Measurements from ENCODE around the gene SIGLEC9. TPM values are rescaled to one million over a fixed set of nuclear protein-coding genes. Genes with fewer than 3 reads are reported as not detected.

Gene SIGLEC9
- total and polyA plus RNA-seq, 7 donors = 0.24 to 2.2 (median 0.73) TPM

DNA sequence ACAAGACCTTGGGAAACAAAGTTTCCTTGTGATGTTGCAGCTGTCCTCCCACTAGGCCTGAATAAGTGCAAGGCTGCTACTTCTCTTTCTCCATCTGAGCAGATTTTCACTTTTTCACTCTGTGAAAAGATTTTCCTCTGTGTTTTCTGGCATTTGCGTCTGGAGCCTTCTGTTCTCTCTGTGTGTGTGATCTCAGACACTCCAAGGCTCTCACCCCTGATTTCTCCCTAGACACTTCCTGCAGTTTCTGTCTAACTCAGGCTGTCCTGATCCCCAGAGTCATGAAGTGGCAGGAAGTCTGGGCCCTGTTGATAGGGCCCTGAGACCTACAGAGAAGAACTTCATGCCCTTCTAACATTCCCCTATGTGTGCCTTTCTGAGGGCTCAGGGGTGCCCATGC is 54.5 kb downstream of the SIGLEC9 start:
- DNase-seq (no peak), ATAC-seq (no peak)
- H3K4me1 ChIP-seq = no peaks in the 10 kb centered on the region
- no peak overlapping the region for H3K4me3 ChIP-seq
- intact Hi-C loops (cut with DNase I) = no loop called here
- H3K36me3 ChIP-seq (ENCODE audit: insufficient read depth in 1 of 2, low read depth in 1 of 2) = no peaks in the 10 kb centered on the region
- no peaks in the 10 kb centered on the region for H3K9me3 ChIP-seq
- TF ChIP-seq, protein P1, sequence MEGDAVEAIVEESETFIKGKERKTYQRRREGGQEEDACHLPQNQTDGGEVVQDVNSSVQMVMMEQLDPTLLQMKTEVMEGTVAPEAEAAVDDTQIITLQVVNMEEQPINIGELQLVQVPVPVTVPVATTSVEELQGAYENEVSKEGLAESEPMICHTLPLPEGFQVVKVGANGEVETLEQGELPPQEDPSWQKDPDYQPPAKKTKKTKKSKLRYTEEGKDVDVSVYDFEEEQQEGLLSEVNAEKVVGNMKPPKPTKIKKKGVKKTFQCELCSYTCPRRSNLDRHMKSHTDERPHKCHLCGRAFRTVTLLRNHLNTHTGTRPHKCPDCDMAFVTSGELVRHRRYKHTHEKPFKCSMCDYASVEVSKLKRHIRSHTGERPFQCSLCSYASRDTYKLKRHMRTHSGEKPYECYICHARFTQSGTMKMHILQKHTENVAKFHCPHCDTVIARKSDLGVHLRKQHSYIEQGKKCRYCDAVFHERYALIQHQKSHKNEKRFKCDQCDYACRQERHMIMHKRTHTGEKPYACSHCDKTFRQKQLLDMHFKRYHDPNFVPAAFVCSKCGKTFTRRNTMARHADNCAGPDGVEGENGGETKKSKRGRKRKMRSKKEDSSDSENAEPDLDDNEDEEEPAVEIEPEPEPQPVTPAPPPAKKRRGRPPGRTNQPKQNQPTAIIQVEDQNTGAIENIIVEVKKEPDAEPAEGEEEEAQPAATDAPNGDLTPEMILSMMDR (IDR thresholded peaks at IDR 0.05) = no peak
- no peak overlapping the region for H3K27ac ChIP-seq
- peaks cover 0 to 3% (median under 1%) of the 10 kb centered on the region in 3 donors for H3K27me3 ChIP-seq (ENCODE audit: insufficient read depth in 3 of 3, low read length in 2 of 3)
- WGBS, 3 donors = 4 to 17% (median 6%) methylated on average over 1 of the region's 1 CpG

Other genes starting within 250 kb of the SIGLEC9 start
- not detected for gene KLK4, start 213.5 kb upstream of the SIGLEC9 start, total RNA-seq
- gene KLK4, start 213.5 kb upstream of the SIGLEC9 start, polyA plus RNA-seq = not detected
- gene KLK5, start 171.9 kb upstream of the SIGLEC9 start, total RNA-seq = not detected
- gene KLK5, start 171.9 kb upstream of the SIGLEC9 start, polyA plus RNA-seq = under 1 TPM in 1 of 3 donors, not detected in 2; 0.05 TPM
- not detected for gene KLK6, start 155.3 kb upstream of the SIGLEC9 start, total RNA-seq
- under 1 TPM in 1 of 3 donors, not detected in 2; 0.04 TPM for gene KLK6, start 155.3 kb upstream of the SIGLEC9 start, polyA plus RNA-seq
- not detected for gene KLK7, start 141.0 kb upstream of the SIGLEC9 start, total RNA-seq
- not detected for gene KLK7, start 141.0 kb upstream of the SIGLEC9 start, polyA plus RNA-seq
- not detected for gene KLK8, start 123.3 kb upstream of the SIGLEC9 start, total RNA-seq
- gene KLK8, start 123.3 kb upstream of the SIGLEC9 start, polyA plus RNA-seq = under 1 TPM in 2 of 3 donors, not detected in 1; 0.09 to 0.76 TPM
- gene KLK10, start 105.2 kb upstream of the SIGLEC9 start, total RNA-seq = not detected
- gene KLK10, start 105.2 kb upstream of the SIGLEC9 start, polyA plus RNA-seq = under 1 TPM; 0.04 to 0.16 (median 0.04) TPM
- under 1 TPM in 3 of 4 donors, not detected in 1; 0.19 to 0.52 (median 0.24) TPM for gene KLK11, start 98.3 kb upstream of the SIGLEC9 start, total RNA-seq
- gene KLK11, start 98.3 kb upstream of the SIGLEC9 start, polyA plus RNA-seq = under 1 TPM; 0.13 to 0.20 (median 0.17) TPM
- gene KLK12, start 89.9 kb upstream of the SIGLEC9 start, total RNA-seq = not detected
- gene KLK12, start 89.9 kb upstream of the SIGLEC9 start, polyA plus RNA-seq = not detected
- not detected for gene KLK13, start 59.8 kb upstream of the SIGLEC9 start, total RNA-seq
- gene KLK13, start 59.8 kb upstream of the SIGLEC9 start, polyA plus RNA-seq = under 1 TPM in 1 of 3 donors, not detected in 2; 0.18 TPM
- not detected for gene KLK14, start 42.0 kb upstream of the SIGLEC9 start, total RNA-seq
- under 1 TPM in 1 of 3 donors, not detected in 2; 0.20 TPM for gene KLK14, start 42.0 kb upstream of the SIGLEC9 start, polyA plus RNA-seq
- 1 to 10 TPM; 4.9 to 9.1 (median 6.0) TPM for gene CTU1, start 16.5 kb upstream of the SIGLEC9 start, total RNA-seq
- 1 to 10 TPM; 1.4 to 7.5 (median 2.1) TPM for gene CTU1, start 16.5 kb upstream of the SIGLEC9 start, polyA plus RNA-seq
- gene SIGLEC7, start 17.4 kb downstream of the SIGLEC9 start, total RNA-seq = under 1 TPM; 0.38 to 0.82 (median 0.50) TPM
- gene SIGLEC7, start 17.4 kb downstream of the SIGLEC9 start, polyA plus RNA-seq = under 1 TPM in 2 of 3 donors, not detected in 1; 0.08 to 0.60 TPM
- gene CD33, start 100.2 kb downstream of the SIGLEC9 start, total RNA-seq = 1 to 10 TPM; 2.0 to 3.1 (median 2.3) TPM
- gene CD33, start 100.2 kb downstream of the SIGLEC9 start, polyA plus RNA-seq = 1 to 10 TPM in 1 of 3 donors, under 1 TPM in 2; 0.24 to 1.3 (median 0.75) TPM
- not detected for gene SIGLECL1, start 126.2 kb downstream of the SIGLEC9 start, total RNA-seq
- not detected for gene SIGLECL1, start 126.2 kb downstream of the SIGLEC9 start, polyA plus RNA-seq
- under 1 TPM in 1 of 4 donors, not detected in 3; 0.10 TPM for gene IGLON5, start 186.7 kb downstream of the SIGLEC9 start, total RNA-seq
- gene IGLON5, start 186.7 kb downstream of the SIGLEC9 start, polyA plus RNA-seq = under 1 TPM in 1 of 3 donors, not detected in 2; 0.03 TPM
- 1 to 10 TPM in 1 of 4 donors, under 1 TPM in 3; 0.42 to 1.1 (median 0.63) TPM for gene VSIG10L, start 217.2 kb downstream of the SIGLEC9 start, total RNA-seq
- 1 to 10 TPM in 2 of 3 donors, under 1 TPM in 1; 0.35 to 2.3 (median 1.5) TPM for gene VSIG10L, start 217.2 kb downstream of the SIGLEC9 start, polyA plus RNA-seq
- 100 to 1,000 TPM in 3 of 4 donors, 10 to 100 TPM in 1; 91.8 to 172 (median 141) TPM for gene ETFB, start 241.5 kb downstream of the SIGLEC9 start, total RNA-seq
- gene ETFB, start 241.5 kb downstream of the SIGLEC9 start, polyA plus RNA-seq = 100 to 1,000 TPM; 130 to 170 (median 165) TPM
- gene CLDND2, start 244.1 kb downstream of the SIGLEC9 start, total RNA-seq = 1 to 10 TPM in 1 of 4 donors, under 1 TPM in 2, not detected in 1; 0.85 to 1.8 (median 0.88) TPM
- under 1 TPM in 2 of 3 donors, not detected in 1; 0.30 to 0.39 TPM for gene CLDND2, start 244.1 kb downstream of the SIGLEC9 start, polyA plus RNA-seq
- gene NKG7, start 247.7 kb downstream of the SIGLEC9 start, total RNA-seq = 1 to 10 TPM in 3 of 4 donors, under 1 TPM in 1; 0.62 to 2.9 (median 1.9) TPM
- gene NKG7, start 247.7 kb downstream of the SIGLEC9 start, polyA plus RNA-seq = 1 to 10 TPM in 1 of 3 donors, under 1 TPM in 2; 0.61 to 1.2 (median 0.68) TPM